HepG2 (cell line): ENCODE measurements around the gene FAM83G. TPM values are rescaled to one million over a fixed set of nuclear protein-coding genes. Genes with fewer than 3 reads are reported as not detected.

ENCODE experiments used
- ATAC-seq: fragments of 200-7000 bp; cut with Tn5 transposase; 3 replicates; pipeline ENCODE4 v1.9.1; 2020; ENCODE audit warnings: mild to moderate bottlenecking, moderate library complexity
- BruUV-seq: library from RNA; stranded (reverse); fragments of 400-500 nt; replicated peaks from 2 replicates; lab custom pipeline; 2021; lab: Mats Ljungman, UMichigan
- CTCF ChIA-PET: fragments of 300-600 bp; formaldehyde crosslinking; extraction: SDS; loops from one replicate; lab custom pipeline; 2021; ENCODE audit warnings: low total read pairs, inconsistent platforms, low intra/inter-chr PET ratio; lab: Yijun Ruan, JAX
- POLR2A ChIA-PET: fragments of 350-600 bp; sonication (Branson Sonifier 250); formaldehyde crosslinking; loops from one replicate; lab custom pipeline; 2020; ENCODE audit warnings: antibody characterized with exemption, inconsistent platforms; lab: Yijun Ruan, JAX
- DNase-seq: peaks from one replicate; pipeline ENCODE4 v3.0.0-alpha.2; 2015; ENCODE audit warnings: low spot score
- FAIRE-seq: peaks from 3 replicates; lab custom pipeline; 2011; peaks lifted over from hg19 to GRCh38; lab: Jason Lieb, UNC
- H2AFZ ChIP-seq: one replicate; pipeline ENCODE4 v1.6.1; 2011; ENCODE audit warnings: low read length, inconsistent platforms
- H3K27ac ChIP-seq: fragments of 300-600 bp; 3 replicates; pipeline ENCODE4 v1.8.0; 2011; ENCODE audit warnings: mixed run types, mild to moderate bottlenecking, mixed read lengths, low read length, inconsistent platforms; ENCODE audit not compliant: insufficient read depth; ENCODE audit errors: extremely low read length
- H3K27me3 ChIP-seq, 2 experiments: fragments of 200-600 bp in 1 of 2; 2 replicates in 1 of 2; 3 replicates in 1 of 2; pipeline versions ENCODE4 v1.6.0 to v1.8.0; 2011; ENCODE audit warnings: low read length in 2 of 2, mild to moderate bottlenecking in 2 of 2, moderate library complexity in 2 of 2, inconsistent platforms in 1 of 2; ENCODE audit not compliant: insufficient read depth in 2 of 2, control insufficient read depth in 1 of 2
- H3K36me3 ChIP-seq, 2 experiments: fragments of 200-600 bp in 1 of 2; replicated peaks in 1 of 2; 2 replicates in 1 of 2; 3 replicates in 1 of 2; pipeline versions ENCODE4 v1.5.1 to v1.8.0; 2011; ENCODE audit warnings: low read length in 2 of 2, inconsistent platforms in 1 of 2; ENCODE audit not compliant: insufficient read depth in 2 of 2, control insufficient read depth in 1 of 2
- H3K4me1 ChIP-seq: 2 replicates; pipeline ENCODE4 v1.5.1; 2012; ENCODE audit warnings: low read length, inconsistent platforms; ENCODE audit not compliant: insufficient read depth
- H3K4me2 ChIP-seq: 2 replicates; pipeline ENCODE4 v1.6.0; 2011; ENCODE audit warnings: low read depth, low read length, inconsistent platforms
- H3K4me3 ChIP-seq, 3 experiments: fragments of 200-600 bp in 1 of 3; sonication (generic), shearing (Covaris generic) in 1 of 3; replicated peaks in 1 of 3; 2 replicates each; pipeline ENCODE4 v1.5.1; 2011 to 2016; ENCODE audit warnings: low read length in 3 of 3, inconsistent platforms in 2 of 3, low read depth in 2 of 3, mild to moderate bottlenecking in 2 of 3, control low read depth in 1 of 3, mixed read lengths in 1 of 3; ENCODE audit not compliant: insufficient read depth in 1 of 3
- H3K79me2 ChIP-seq: one replicate; pipeline ENCODE4 v1.6.1; 2011; ENCODE audit warnings: low read length, inconsistent platforms; ENCODE audit not compliant: insufficient read depth
- H3K9ac ChIP-seq: 2 replicates; pipeline ENCODE4 v1.6.0; 2011; ENCODE audit warnings: mild to moderate bottlenecking, low read depth, low read length, inconsistent platforms; ENCODE audit not compliant: insufficient read depth
- H3K9me3 ChIP-seq: 2 replicates; pipeline ENCODE4 v1.5.1; 2012; ENCODE audit warnings: mild to moderate bottlenecking, low read length
- H4K20me1 ChIP-seq: 2 replicates; pipeline ENCODE4 v1.6.0; 2011; ENCODE audit warnings: inconsistent platforms, mild to moderate bottlenecking, low read length, moderate library complexity; ENCODE audit not compliant: insufficient read depth
- CHD4 ChIP-seq: fragments of 200-600 bp; sonication (generic); IDR thresholded peaks from 2 replicates; pipeline ENCODE4 v1.7.0; 2017; ENCODE audit warnings: mild to moderate bottlenecking, low read length, borderline replicate concordance
- ZSCAN12 ChIP-seq: sonication (generic); formaldehyde crosslinking; IDR thresholded peaks from 2 replicates; pipeline ENCODE4 v1.9.0; 2021; ENCODE audit warnings: mild to moderate bottlenecking, missing genetic modification reagents
- in situ Hi-C: cut with HindIII; loops from 2 replicates; pipeline ENCODE4 v1.10.0; 2017; ENCODE audit warnings: low pct_unique_long_range_greater_than_20kb; ENCODE audit not compliant: extremely low pct_ligation_motif_present
- intact Hi-C: fragments of 100-400 bp; cut with micrococcal nuclease; formaldehyde crosslinking; loops from one replicate; pipeline ENCODE4 v1.10.0; 2022; ENCODE audit not compliant: unreplicated experiment
- polyA plus RNA-seq, 8 experiments: library from polyadenylated mRNA; depleted of rRNA in 3 of 8; stranded (reverse) in 7 of 8; unstranded in 1 of 8; fragments of >200 nt; fragmentation: Illumina TruSeq in 4 of 8; extraction: Trizol in 4 of 8; gene quantifications; 2 replicates each; pipeline versions ENCODE4 v1.2.1 to v1.2.3, GENCODE V29; 2011 to 2016; ENCODE audit warnings: low read depth in 4 of 8, missing spikeins in 1 of 8, mixed read lengths in 1 of 8; ENCODE audit not compliant: insufficient read depth in 1 of 8
- total RNA-seq, 5 experiments: library from RNA; depleted of rRNA; stranded (reverse); fragments of >200 nt; fragmentation: Illumina TruSeq; extraction: Trizol; gene quantifications; 2 replicates each; pipeline ENCODE4 v1.2.3, GENCODE V29; 2016; ENCODE audit warnings: low read depth in 1 of 5
- TF ChIP-seq, protein P1 (sequence below): sonication (generic); formaldehyde crosslinking; IDR thresholded peaks from 2 replicates; pipeline ENCODE4 v1.4.0; 2020; ENCODE audit warnings: mild to moderate bottlenecking, missing genetic modification reagents
- TF ChIP-seq, protein P2 (sequence below): sonication (generic); formaldehyde crosslinking; IDR thresholded peaks from 2 replicates; pipeline ENCODE4 v1.4.0; 2020; ENCODE audit warnings: missing genetic modification reagents

FAM83G gene
- total and polyA plus RNA-seq, 2 of the 13 experiments (the other 11 are each of a cell fraction or from before 2014, with no cell fraction given) = 13.7 to 18.6 TPM

DNA sequence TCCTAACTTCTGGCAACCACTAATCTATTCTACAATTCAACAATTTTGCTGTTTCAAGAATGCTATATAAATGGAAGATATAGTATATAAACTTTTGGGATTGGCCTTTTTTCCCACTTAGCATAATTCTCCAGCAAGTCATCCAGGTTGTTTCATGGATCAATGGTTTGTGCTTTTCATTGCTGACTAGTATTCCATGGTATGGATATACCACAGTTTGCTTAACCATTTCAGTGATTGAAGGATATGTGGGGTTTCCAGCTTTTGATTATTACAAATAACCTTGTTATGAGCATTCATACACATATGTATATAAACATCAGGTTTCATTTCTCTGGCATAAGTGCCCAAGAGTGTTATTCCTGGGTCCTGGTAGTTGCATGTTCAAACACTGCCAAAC, 2.1 kb upstream of the FAM83G start:
- TF ChIP-seq, protein P1, sequence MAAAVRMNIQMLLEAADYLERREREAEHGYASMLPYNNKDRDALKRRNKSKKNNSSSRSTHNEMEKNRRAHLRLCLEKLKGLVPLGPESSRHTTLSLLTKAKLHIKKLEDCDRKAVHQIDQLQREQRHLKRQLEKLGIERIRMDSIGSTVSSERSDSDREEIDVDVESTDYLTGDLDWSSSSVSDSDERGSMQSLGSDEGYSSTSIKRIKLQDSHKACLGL (CRISPR knock-in tag) = no peak
- TF ChIP-seq, protein P2, sequence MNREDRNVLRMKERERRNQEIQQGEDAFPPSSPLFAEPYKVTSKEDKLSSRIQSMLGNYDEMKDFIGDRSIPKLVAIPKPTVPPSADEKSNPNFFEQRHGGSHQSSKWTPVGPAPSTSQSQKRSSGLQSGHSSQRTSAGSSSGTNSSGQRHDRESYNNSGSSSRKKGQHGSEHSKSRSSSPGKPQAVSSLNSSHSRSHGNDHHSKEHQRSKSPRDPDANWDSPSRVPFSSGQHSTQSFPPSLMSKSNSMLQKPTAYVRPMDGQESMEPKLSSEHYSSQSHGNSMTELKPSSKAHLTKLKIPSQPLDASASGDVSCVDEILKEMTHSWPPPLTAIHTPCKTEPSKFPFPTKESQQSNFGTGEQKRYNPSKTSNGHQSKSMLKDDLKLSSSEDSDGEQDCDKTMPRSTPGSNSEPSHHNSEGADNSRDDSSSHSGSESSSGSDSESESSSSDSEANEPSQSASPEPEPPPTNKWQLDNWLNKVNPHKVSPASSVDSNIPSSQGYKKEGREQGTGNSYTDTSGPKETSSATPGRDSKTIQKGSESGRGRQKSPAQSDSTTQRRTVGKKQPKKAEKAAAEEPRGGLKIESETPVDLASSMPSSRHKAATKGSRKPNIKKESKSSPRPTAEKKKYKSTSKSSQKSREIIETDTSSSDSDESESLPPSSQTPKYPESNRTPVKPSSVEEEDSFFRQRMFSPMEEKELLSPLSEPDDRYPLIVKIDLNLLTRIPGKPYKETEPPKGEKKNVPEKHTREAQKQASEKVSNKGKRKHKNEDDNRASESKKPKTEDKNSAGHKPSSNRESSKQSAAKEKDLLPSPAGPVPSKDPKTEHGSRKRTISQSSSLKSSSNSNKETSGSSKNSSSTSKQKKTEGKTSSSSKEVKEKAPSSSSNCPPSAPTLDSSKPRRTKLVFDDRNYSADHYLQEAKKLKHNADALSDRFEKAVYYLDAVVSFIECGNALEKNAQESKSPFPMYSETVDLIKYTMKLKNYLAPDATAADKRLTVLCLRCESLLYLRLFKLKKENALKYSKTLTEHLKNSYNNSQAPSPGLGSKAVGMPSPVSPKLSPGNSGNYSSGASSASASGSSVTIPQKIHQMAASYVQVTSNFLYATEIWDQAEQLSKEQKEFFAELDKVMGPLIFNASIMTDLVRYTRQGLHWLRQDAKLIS (CRISPR knock-in tag) = no peak
- TF ChIP-seq ZSCAN12 (CRISPR knock-in tag) (no peak), CHD4 (0 out of 2 replicates have a peak, but pooled peaks have one; percentile 29)
- Histone ChIP-seq H3K4me2 (peak overlapping the region; percentile 50; the same call in 1 of the 2 replicates), H3K9me3 (no peaks in the 10 kb centered on the region), H2AFZ (no peak overlapping the region), H3K4me3 (no peak overlapping the region), H3K36me3 (peaks cover 0 to 2% of the 10 kb centered on the region in 2 experiments; a peak in 2 of 5 replicates), H3K27me3 (no peaks in the 10 kb centered on the region; a peak in 1 of 5 replicates), H3K4me1 (peaks cover 75% of the 10 kb centered on the region), H4K20me1 (peaks cover 15% of the 10 kb centered on the region), H3K79me2 (peaks cover 24% of the 10 kb centered on the region), H3K9ac (no peak overlapping the region), H3K27ac (peak overlapping the region; percentile 93)
- in situ Hi-C loops (no loop called here), intact Hi-C loops (no loop called here)
- ChIA-PET POLR2A (interaction anchor here (0.9 to 2.5 kb wide), 6 partner anchors 8 to 25 kb away, joined by 5 to 15 read pairs (median 10); no protein-coding TSS in a partner anchor), CTCF (no interaction called here)
- no peak for DNase-seq
- no TSS peak for BruUV-seq
- ATAC-seq = no peak
- FAIRE-seq = no peak
